GM19023 (cell line): ENCODE results near the gene CGNL1.

Experiments used
- ATAC-seq: cut with Tn5 transposase; IDR thresholded peaks from one replicate; pipeline ENCODE4 v1.9.1; 2021; ENCODE audit warnings: mild to moderate bottlenecking, moderate library complexity; ENCODE audit not compliant: unreplicated experiment

CGNL1 gene

DNA sequence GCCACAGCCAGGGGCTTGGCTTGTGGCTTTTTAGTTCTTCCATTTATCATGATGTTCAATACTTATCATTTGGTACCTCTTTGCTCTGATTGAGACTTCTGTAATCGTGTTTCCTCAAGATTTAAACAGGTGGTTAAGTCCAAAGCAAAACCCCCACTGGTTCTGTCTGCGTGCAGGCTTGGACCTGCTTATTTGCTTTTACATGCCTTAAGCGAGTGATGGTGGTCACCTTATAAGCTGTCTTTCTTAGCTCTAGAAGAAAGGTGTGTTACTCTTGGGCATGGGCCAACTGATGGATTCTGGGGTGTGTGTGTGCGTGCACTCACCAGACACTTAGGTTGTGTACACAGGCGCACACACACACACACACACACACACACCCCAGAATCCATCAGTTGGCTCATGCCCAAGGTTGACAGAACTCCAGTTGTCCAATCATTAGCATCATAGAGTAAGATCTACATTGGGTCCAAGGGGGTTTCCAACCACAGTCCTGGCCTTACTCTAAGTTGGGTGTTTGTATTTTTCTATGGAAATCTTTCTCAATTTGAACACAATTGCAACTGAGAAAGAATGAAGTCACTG is 216.6 kb downstream of the CGNL1 start:
- no peak for ATAC-seq

DNA sequence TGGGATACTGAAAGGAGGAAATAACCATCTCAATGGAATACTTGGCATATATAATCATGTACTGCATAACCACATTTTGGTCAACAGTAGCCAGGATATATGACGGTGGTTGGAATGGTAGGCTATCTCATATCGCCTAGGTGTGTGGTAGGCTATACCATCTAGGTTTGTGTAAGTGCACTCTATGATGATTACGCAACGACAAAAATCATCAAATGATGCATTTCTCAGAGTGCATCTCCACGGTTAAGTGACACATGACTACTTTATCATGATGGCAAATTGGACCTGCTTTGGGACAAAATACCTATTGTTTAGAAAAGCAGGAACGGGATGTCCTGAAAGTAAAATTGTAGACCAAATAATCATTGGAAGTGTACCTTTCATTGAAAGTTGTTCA is 218.2 kb downstream of the CGNL1 start:
- no peak for ATAC-seq

DNA sequence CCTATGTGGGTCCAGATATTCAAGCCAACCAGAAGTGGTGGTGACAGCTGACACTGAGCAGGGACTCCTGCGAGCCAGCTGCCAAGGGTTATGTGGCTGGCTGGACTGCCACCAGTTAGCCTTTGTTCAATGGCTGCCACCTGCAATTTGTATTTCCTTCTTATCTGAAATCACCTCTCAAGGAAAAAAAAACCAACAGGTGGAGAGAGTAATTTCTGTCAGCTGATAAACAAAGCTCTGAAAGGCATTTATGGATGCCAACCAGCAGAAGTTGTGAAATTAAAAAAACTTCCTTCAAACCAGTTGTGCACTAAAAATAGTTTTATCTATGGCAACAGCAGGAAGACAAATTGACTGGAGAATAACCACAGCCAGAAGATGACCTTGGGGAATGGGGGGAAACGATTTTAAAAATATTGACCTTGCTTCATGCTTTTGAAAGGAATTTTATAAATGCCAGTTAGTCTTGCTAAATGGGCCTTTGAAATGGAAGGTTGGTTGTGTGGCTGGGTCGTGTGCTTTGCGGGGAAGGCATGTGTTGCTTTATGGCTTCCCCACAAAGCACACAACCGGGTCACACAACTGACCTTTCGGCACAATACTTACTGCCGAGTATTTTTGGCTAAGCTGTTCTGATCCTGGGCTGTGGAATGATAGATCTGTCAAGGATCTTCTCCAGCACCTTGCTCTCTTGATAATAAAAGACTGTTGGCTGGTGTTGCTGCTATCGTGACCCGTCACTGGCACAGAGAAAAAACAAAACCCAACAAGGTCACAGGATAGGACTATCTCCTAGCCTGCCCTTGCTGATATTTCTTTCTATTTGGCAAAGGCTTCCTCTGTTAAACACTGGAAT is 218.9 kb downstream of the CGNL1 start:
- no peak for ATAC-seq

DNA sequence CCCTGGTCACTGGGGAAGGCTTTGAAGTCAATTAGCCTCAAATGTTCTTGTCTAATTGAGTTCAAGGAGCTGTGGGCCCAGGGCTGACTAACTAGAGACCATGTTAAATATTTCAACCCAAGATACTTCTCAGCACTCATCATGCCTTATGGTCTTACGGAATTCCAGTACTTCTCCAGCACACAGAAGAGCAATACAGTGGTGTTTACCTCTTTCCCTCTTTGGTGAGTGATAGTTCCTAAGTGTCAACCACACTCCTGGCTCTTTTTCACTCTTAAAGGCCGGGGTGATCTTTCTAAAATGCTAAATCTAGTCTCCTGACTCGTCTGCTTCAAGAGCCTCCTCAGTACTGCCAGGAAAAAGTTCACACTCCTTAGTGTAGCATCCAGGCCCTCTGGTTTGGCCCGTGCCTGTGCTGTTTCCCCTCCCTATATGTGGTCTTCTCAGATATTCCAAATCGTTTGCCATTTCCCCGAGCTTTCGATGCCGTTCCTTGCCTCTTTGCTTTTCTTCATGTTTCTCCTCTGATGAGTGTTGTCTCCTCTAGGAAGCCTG is 220.1 kb downstream of the CGNL1 start:
- ATAC-seq: no peak

DNA sequence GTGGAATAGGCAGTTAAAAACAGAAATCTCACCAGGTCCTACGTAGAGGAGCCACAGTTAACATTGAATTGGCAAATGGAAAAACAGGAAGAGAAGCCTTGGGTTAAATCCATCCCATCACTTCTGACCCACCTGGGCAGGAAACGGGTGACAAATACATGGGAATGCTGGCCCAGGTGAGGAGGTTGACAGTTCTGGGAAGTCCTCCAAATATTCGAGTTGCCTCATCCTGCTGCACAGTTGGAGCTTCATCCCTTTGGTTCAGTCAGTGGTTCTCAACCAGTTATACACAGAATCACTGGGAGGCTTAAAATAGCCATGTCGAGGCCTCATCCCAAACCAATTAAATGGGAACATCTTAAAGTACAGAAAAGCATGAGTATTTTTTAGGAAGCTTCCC is 220.7 kb downstream of the CGNL1 start:
- no peak for ATAC-seq

DNA sequence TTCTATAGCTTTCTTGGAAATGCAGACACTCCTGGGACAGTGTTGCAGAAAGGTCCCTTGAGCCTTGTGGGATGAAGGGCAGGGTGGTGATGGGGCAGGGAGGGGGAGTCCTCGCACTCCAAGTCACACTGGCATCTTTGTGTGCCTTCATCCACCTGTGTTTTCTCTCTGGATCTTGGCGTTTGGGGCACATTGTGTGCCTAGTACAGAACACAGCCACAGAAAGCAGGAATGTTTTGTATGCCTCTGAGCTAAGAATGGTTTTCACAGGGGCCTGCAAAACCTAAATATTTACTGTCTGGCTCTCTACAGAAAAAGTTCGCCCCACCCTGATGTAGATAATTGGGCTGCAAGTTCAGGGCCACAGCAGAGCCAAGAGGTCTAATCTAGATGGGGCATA is 221.1 kb downstream of the CGNL1 start:
- ATAC-seq: no peak

DNA sequence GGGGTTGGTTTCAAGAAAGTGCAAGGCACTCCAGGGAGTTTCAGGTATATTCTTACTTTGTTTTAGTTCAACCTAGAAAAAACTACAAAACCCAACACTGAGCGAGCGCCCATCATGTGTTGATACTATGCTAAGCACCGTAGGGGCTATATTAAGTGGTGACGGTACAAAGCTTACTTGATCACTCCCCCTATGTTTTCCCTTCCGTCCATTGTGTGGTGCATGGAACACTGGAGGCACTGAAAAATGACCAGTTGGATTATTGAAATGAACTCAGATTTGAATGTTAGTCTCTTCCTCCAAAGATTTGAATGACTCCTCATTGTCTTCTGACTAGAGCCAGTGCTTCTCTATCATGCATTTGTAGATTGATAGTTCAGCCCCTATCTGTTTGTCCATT is 222.0 kb downstream of the CGNL1 start:
- ATAC-seq: no peak

DNA sequence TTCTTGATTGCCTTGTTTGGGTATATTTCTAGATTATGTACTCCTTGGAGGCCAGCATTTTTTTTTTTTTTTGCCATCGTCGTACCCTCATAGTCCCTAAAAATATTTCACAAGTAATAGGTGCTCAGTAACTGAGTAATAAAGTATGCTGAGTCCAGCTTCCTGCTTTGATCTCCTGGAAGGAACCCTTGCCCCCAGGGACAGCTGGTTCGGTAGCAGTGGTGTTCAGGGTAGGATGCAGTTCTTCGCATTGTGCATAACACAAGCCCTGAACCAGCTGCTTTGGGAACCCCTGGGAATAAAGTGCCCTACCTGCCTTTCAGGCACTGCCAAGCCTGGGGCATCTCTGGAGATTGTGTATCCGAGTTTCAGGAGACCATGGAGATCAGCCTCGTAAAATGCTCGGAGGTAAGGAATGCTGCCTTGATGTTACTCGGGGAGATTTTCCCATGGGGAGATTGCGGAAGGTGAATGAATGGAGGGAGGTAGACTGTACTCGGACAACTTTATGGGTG is 223.0 kb downstream of the CGNL1 start:
- no peak for ATAC-seq

DNA sequence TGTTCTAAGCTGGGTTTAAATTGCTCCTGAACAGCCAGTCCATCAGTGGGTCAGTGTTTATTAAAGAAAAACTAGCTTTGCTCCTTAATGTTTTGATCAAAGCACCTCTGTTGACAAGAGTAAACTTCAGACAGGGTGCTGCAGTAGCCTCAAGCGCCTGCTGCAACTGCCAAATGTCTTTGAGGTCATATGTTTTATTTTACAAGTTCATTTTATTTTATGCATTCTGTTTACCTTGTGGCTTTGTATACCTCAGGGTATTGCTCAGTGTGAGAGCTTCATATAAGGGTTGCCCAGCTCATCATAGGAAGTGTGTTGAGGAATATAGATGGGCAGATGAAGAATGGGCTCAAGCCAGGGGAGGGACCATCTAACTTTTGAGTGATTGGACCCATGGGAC is 223.9 kb downstream of the CGNL1 start:
- ATAC-seq: no peak
